ENCODE results near the gene ETV3L. TPM values are rescaled to one million over a fixed set of nuclear protein-coding genes. Genes with fewer than 3 reads are reported as not detected.

Gene ETV3L
- total RNA-seq, 1 donor = 0.10 TPM

- Histone ChIP-seq H3K27me3 (ENCODE audit: insufficient read depth, low read length) (no peaks in the 10 kb centered on the region), H3K4me3 (ENCODE audit: low read length) (no peak overlapping the region), H3K9me3 (ENCODE audit: low read depth, low read length) (no peaks in the 10 kb centered on the region), H3K4me1 (ENCODE audit: insufficient read depth, low read length) (peaks cover 21% of the 10 kb centered on the region)
Observed at GRCh38 chr1:157114183-157115121, 14.8 kb upstream of the ETV3L start.

- Histone ChIP-seq H3K9me3 (ENCODE audit: low read depth, low read length) (no peaks in the 10 kb centered on the region), H3K4me1 (ENCODE audit: insufficient read depth, low read length) (peaks cover 21% of the 10 kb centered on the region), H3K4me3 (ENCODE audit: low read length) (no peak overlapping the region), H3K27me3 (ENCODE audit: insufficient read depth, low read length) (no peaks in the 10 kb centered on the region)
Observed at GRCh38 chr1:157113631-157114030, 14.0 kb upstream of the ETV3L start.

GRCh38 chr1:157113106-157113505 lies 13.5 kb upstream of the ETV3L start:
- H3K4me1 ChIP-seq (ENCODE audit: insufficient read depth, low read length) = peaks cover 21% of the 10 kb centered on the region
- peaks cover under 1% of the 10 kb centered on the region for H3K27me3 ChIP-seq (ENCODE audit: insufficient read depth, low read length)
- H3K9me3 ChIP-seq (ENCODE audit: low read depth, low read length) = no peaks in the 10 kb centered on the region
- H3K4me3 ChIP-seq (ENCODE audit: low read length) = no peak overlapping the region

- H3K4me3 ChIP-seq (ENCODE audit: low read length) = no peak overlapping the region
- peaks cover 21% of the 10 kb centered on the region for H3K4me1 ChIP-seq (ENCODE audit: insufficient read depth, low read length)
- H3K27me3 ChIP-seq (ENCODE audit: insufficient read depth, low read length) = peaks cover 3% of the 10 kb centered on the region
- no peaks in the 10 kb centered on the region for H3K9me3 ChIP-seq (ENCODE audit: low read depth, low read length)
Observed at GRCh38 chr1:157112186-157112867, 12.7 kb upstream of the ETV3L start.

- Histone ChIP-seq H3K27me3 (ENCODE audit: insufficient read depth, low read length) (peaks cover 3% of the 10 kb centered on the region), H3K4me3 (ENCODE audit: low read length) (no peak overlapping the region), H3K9me3 (ENCODE audit: low read depth, low read length) (no peaks in the 10 kb centered on the region), H3K4me1 (ENCODE audit: insufficient read depth, low read length) (peaks cover 26% of the 10 kb centered on the region)
Observed at GRCh38 chr1:157111396-157112165, 12.0 kb upstream of the ETV3L start.

- Histone ChIP-seq H3K27me3 (ENCODE audit: insufficient read depth, low read length) (peaks cover 3% of the 10 kb centered on the region), H3K4me1 (ENCODE audit: insufficient read depth, low read length) (peaks cover 34% of the 10 kb centered on the region), H3K9me3 (ENCODE audit: low read depth, low read length) (no peaks in the 10 kb centered on the region), H3K4me3 (ENCODE audit: low read length) (no peak overlapping the region)
Observed at GRCh38 chr1:157110686-157111085, 11.1 kb upstream of the ETV3L start.

GRCh38 chr1:157110003-157110402 lies 10.4 kb upstream of the ETV3L start:
- Histone ChIP-seq H3K4me3 (ENCODE audit: low read length) (no peak overlapping the region), H3K4me1 (ENCODE audit: insufficient read depth, low read length) (peaks cover 39% of the 10 kb centered on the region), H3K9me3 (ENCODE audit: low read depth, low read length) (no peaks in the 10 kb centered on the region), H3K27me3 (ENCODE audit: insufficient read depth, low read length) (peaks cover 3% of the 10 kb centered on the region)

- Histone ChIP-seq H3K4me3 (ENCODE audit: low read length) (no peak overlapping the region), H3K4me1 (ENCODE audit: insufficient read depth, low read length) (peaks cover 37% of the 10 kb centered on the region), H3K27me3 (ENCODE audit: insufficient read depth, low read length) (peaks cover 3% of the 10 kb centered on the region), H3K9me3 (ENCODE audit: low read depth, low read length) (no peaks in the 10 kb centered on the region)
Observed at GRCh38 chr1:157108448-157108847, 8.8 kb upstream of the ETV3L start.

GRCh38 chr1:157107702-157108101 lies 8.1 kb upstream of the ETV3L start:
- H3K4me3 ChIP-seq (ENCODE audit: low read length) = no peak overlapping the region
- H3K4me1 ChIP-seq (ENCODE audit: insufficient read depth, low read length) = peaks cover 37% of the 10 kb centered on the region
- H3K27me3 ChIP-seq (ENCODE audit: insufficient read depth, low read length) = peaks cover 3% of the 10 kb centered on the region
- H3K9me3 ChIP-seq (ENCODE audit: low read depth, low read length) = no peaks in the 10 kb centered on the region

- Histone ChIP-seq H3K4me1 (ENCODE audit: insufficient read depth, low read length) (peaks cover 35% of the 10 kb centered on the region), H3K4me3 (ENCODE audit: low read length) (no peak overlapping the region), H3K27me3 (ENCODE audit: insufficient read depth, low read length) (peaks cover 3% of the 10 kb centered on the region), H3K9me3 (ENCODE audit: low read depth, low read length) (no peaks in the 10 kb centered on the region)
Observed at GRCh38 chr1:157106813-157107189, 7.2 kb upstream of the ETV3L start.

- no peak overlapping the region for H3K4me3 ChIP-seq (ENCODE audit: low read length)
- H3K4me1 ChIP-seq (ENCODE audit: insufficient read depth, low read length) = peaks cover 35% of the 10 kb centered on the region
- peaks cover 3% of the 10 kb centered on the region for H3K27me3 ChIP-seq (ENCODE audit: insufficient read depth, low read length)
- H3K9me3 ChIP-seq (ENCODE audit: low read depth, low read length) = no peaks in the 10 kb centered on the region
Observed at GRCh38 chr1:157105988-157106812, 6.6 kb upstream of the ETV3L start.

- Histone ChIP-seq H3K27me3 (ENCODE audit: insufficient read depth, low read length) (peaks cover 3% of the 10 kb centered on the region), H3K9me3 (ENCODE audit: low read depth, low read length) (no peaks in the 10 kb centered on the region), H3K4me1 (ENCODE audit: insufficient read depth, low read length) (peaks cover 35% of the 10 kb centered on the region), H3K4me3 (ENCODE audit: low read length) (no peak overlapping the region)
Observed at GRCh38 chr1:157105298-157105987, 5.8 kb upstream of the ETV3L start.

- Histone ChIP-seq H3K9me3 (ENCODE audit: low read depth, low read length) (no peaks in the 10 kb centered on the region), H3K4me3 (ENCODE audit: low read length) (no peak overlapping the region), H3K27me3 (ENCODE audit: insufficient read depth, low read length) (peaks cover 3% of the 10 kb centered on the region), H3K4me1 (ENCODE audit: insufficient read depth, low read length) (peaks cover 38% of the 10 kb centered on the region)
Observed at GRCh38 chr1:157104598-157105293, 5.1 kb upstream of the ETV3L start.
